HG03342 (cell line): Measurements from ENCODE around the gene PAPPA.

Experiments
- ATAC-seq: cut with Tn5 transposase; IDR thresholded peaks from one replicate; pipeline ENCODE4 v1.9.1; 2021; ENCODE audit warnings: mild to moderate bottlenecking, moderate library complexity; ENCODE audit not compliant: unreplicated experiment

The PAPPA gene

GRCh38 chr9:116309900-116310611 lies 156.5 kb downstream of the PAPPA start:
- ATAC-seq = no peak

GRCh38 chr9:116312221-116312620 lies 158.6 kb downstream of the PAPPA start:
- ATAC-seq = no peak

- ATAC-seq = no peak
Measured at GRCh38 chr9:116313638-116314037, 160.0 kb downstream of the PAPPA start.

- ATAC-seq = no peak
Measured at GRCh38 chr9:116316246-116316645, 162.7 kb downstream of the PAPPA start.

GRCh38 chr9:116317503-116317902 lies 163.9 kb downstream of the PAPPA start:
- no peak for ATAC-seq

- no peak for ATAC-seq
Measured at GRCh38 chr9:116318468-116319374, 165.1 kb downstream of the PAPPA start.

- no peak for ATAC-seq
Measured at GRCh38 chr9:116319480-116319879, 165.9 kb downstream of the PAPPA start.

- ATAC-seq = no peak
Measured at GRCh38 chr9:116320290-116320689, 166.7 kb downstream of the PAPPA start.

GRCh38 chr9:116322521-116322920 lies 168.9 kb downstream of the PAPPA start:
- ATAC-seq = no peak

GRCh38 chr9:116323012-116323411 lies 169.4 kb downstream of the PAPPA start:
- no peak for ATAC-seq

- ATAC-seq = no peak
Measured at GRCh38 chr9:116323571-116323970, 170.0 kb downstream of the PAPPA start.

GRCh38 chr9:116325924-116326323 lies 172.3 kb downstream of the PAPPA start:
- no peak for ATAC-seq

- ATAC-seq = no peak
Measured at GRCh38 chr9:116327701-116328405, 174.3 kb downstream of the PAPPA start.

- no peak for ATAC-seq
Measured at GRCh38 chr9:116329470-116329869, 175.9 kb downstream of the PAPPA start.

GRCh38 chr9:116331241-116331640 lies 177.7 kb downstream of the PAPPA start:
- ATAC-seq = no peak

- ATAC-seq = no peak
Measured at GRCh38 chr9:116332090-116332489, 178.5 kb downstream of the PAPPA start.

- ATAC-seq = no peak
Measured at GRCh38 chr9:116333254-116333653, 179.7 kb downstream of the PAPPA start.

- ATAC-seq = no peak
Measured at GRCh38 chr9:116334546-116335150, 181.1 kb downstream of the PAPPA start.

- no peak for ATAC-seq
Measured at GRCh38 chr9:116335392-116335791, 181.8 kb downstream of the PAPPA start.

- ATAC-seq = no peak
Measured at GRCh38 chr9:116336133-116336862, 182.7 kb downstream of the PAPPA start.
